T-helper 1 cell (primary cell): ENCODE results near the gene SEMA6C.
A peak's percentile ranks its signal among the peaks of the same experiment; 100 is the strongest.

Source experiments
- DNase-seq, 5 donors: peaks; one replicate each; pipeline ENCODE4 v3.0.0-alpha.2; 2012 to 2020

SEMA6C gene

DNA sequence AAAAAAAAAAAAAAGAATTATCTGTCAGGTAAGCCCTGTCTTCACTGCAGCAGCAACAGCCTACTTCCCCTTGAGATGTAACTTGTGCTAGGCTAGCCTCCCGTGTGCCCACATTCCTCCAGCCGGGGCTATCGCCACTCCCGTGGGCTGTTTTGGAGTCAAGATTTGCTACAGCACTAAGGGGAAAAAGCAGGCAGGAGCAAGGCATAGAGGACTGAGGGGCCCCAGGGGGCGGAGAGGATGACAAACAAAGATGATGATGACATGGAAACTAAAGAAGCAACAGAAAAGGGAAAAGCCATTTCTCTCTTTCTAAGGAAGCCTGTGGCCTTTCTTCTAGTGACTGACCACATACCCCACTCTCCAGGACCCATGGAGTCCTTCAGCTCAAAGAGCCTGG is 11.9 kb upstream of the SEMA6C start:
- DNase-seq, result no peak

- DNase-seq, result peak in 4 of 5 donors; percentile 40 to 80 (median 48)
These were observed 10.7 kb upstream of the SEMA6C start for GRCh38 chr1:151157067-151157531.

GRCh38 chr1:151156515-151156819 is 10.0 kb upstream of the SEMA6C start, which contains the start of gene TNFAIP8L2:
Gene TNFAIP8L2 (plus strand): TSS chr1:151156649. CDS start chr1:151158698, 2,049 bp downstream.
- peak; percentile 54 to 84 (median 63) for DNase-seq

DNA sequence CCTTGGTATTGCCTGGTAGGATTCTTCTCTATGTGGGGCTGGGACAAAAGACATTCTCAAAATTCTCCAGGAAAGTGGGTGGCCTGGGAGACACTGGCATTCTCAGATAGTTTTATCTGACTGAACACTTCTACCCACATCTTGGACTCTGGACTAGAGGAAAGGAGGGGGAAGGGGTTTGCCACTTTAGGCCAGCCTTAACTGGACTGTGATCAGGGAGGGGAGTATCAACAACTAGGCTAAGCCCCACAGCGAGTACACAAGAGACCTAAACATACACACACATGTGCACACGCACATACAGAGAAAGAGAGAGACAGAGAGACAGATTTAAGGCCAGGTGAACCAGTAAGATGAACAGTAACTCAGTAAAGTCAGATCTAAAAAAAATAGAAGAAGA is 1.2 kb upstream of the SEMA6C start:
- DNase-seq, result no peak

GRCh38 chr1:151147132-151147503 is 687 bp upstream of the SEMA6C start:
- DNase-seq, result no peak

- DNase-seq, result no peak
These were observed 389 bp downstream of the SEMA6C start for GRCh38 chr1:151146072-151146411.

GRCh38 chr1:151145304-151146071 is 943 bp downstream of the SEMA6C start:
- DNase-seq, result no peak

GRCh38 chr1:151144474-151145303 is 1.7 kb downstream of the SEMA6C start:
- no peak for DNase-seq

GRCh38 chr1:151143986-151144385 is 2.4 kb downstream of the SEMA6C start:
- no peak for DNase-seq

GRCh38 chr1:151143057-151143435 is 3.4 kb downstream of the SEMA6C start:
- DNase-seq, result no peak

DNA sequence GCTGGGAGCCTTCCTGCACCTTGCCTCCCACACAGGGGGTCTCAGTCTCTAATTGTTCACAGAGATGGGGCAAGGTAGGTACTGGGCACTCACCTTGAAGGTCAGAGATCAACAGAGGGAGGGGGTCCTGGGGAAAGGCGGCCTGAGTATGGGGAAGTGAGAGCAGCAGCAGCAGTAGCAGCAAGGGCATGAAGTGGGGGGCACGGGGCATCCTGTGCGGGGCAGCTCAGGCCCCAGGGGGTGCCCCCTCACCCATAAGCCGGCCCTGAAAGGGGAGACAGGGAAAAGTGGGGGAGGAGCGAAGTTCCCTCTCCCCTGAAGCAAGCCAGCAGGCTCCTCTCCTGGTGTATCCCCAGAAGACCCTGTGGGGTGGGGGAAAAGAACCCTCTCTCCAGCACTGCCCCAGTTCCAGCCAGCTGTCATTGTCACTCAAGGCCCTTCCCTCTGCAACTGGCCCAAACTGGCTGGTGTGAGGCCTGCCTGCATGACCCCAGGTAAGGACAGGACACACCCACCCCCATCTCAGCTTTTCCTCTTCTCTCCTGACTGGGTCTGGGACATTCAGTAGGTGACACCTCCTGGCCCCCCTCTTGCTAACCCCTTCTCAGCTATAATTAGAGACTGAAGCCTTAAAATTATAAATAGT is 3.9 kb downstream of the SEMA6C start:
- no peak for DNase-seq

DNA sequence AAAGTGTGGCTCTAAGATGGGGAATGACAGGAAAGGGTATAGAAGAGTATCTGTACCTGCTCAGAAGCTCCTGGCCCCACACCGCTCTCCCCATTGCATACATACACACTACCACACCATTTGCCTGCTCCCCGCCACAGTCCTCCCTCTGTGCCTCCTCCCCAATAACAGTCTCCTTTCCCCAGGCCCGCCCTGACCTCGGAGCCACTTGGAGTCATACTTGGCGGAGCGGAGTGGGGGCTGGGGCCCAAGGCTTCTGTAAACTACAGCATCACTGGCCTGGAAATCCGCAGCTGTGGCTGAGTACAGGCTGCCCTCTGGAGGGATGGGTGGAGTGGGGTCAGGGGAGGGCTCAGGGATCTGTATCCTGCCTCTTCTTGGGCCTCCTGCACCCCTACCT is 8.6 kb downstream of the SEMA6C start:
- DNase-seq, result no peak

GRCh38 chr1:151135433-151136385 is 10.7 kb downstream of the SEMA6C start:
- DNase-seq, result no peak

DNA sequence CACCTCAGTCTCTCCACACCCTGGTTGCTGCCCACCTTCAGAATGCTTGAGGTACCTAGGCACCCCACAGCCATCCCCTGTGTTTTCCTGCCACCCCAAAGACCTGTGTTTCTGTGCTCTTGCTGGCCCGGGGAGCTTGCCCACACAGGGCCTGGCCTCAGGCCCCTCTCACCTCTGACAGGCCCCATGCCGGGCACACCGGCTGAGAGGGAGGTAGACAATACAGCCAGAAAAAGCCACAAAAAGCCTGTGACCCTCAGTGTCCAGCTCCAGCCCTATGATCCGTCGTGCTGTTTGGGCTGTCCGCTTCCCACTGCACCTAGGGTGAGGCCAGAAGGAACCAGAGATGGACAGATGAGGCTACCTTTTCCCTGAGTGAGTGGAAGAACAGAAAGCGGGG is 11.4 kb downstream of the SEMA6C start:
- no peak for DNase-seq

- no peak for DNase-seq
These were observed 12.0 kb downstream of the SEMA6C start for GRCh38 chr1:151134396-151134795.

GRCh38 chr1:151133018-151133806 is 13.2 kb downstream of the SEMA6C start:
- DNase-seq, result no peak

GRCh38 chr1:151132335-151133017 is 14.0 kb downstream of the SEMA6C start:
- no peak for DNase-seq

DNA sequence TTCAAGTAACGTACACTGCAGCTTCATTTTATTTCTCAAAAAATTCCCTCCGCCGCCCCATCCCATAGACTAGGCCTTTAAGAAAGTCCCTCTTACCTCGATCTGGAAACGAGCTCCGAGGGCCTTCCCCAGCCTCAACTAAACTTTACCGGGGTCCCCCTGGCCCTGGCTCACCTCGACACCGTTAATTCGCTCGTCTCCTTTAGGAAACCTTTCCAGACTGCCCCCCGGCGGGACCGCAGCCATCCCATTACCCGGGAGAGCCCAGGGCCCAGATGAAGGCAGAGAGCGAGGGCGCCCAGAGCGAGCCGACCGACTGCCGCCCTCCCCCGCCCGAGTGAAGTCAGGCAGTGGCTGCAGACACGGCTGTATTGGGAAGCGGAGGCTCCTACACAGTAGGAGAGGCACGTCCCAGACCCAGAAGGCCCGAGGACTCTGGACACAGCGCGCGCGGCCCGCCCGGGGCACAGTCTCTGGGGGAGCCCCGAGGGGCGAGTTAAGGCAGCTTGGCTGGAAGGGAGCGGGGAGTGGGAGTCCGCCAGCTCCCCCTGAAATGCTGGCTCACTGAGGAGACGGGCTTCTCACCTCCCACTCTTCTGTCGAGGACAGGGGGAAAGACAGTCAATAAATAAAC is 14.6 kb downstream of the SEMA6C start:
- DNase-seq, result no peak

DNA sequence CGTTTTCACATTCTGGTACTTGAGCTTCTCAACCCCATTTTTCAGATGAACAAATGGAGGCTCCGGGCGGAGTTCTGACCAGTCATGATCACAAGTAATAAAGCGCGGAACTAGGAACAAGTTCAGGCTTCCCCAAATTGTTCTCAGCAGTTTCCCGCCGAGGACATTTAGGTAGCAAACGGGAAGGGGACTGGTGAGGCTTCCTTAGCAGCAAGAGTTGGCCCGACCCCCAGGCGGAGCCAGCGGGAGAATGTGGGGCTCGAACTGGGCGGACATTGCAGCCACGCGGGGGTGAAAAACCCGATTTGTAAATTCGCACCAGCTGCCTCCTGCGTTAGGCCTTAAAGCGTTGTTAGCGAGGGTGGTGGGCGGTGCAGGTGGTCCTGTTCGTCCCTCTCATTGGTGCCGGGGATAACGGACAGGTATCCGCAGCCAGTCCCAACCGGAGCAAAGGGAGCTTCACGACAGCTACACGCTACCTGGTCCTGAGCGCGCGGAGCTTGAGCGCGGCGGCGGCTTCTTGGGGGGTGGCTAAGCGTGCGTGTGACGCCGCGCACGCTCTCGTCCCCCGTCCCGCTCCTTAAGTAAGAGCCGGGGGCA is 15.3 kb downstream of the SEMA6C start:
- DNase-seq, result peak; percentile 38 to 80 (median 61)

- DNase-seq, result no peak
These were observed 17.6 kb downstream of the SEMA6C start for GRCh38 chr1:151128800-151129199.
